Spleen (tissue), 7 donors: ENCODE measurements around the gene LEF1.

Experiments used
- CTCF ChIP-seq, 11 experiments: fragments of 200-600 bp in 7 of 11; fragments of 450-650 bp in 4 of 11; sonication (generic) in 4 of 11; IDR thresholded peaks in 8 of 11; conservative IDR thresholded peaks in 3 of 11; 1 replicate in 7 of 11; 2 replicates in 4 of 11; pipeline versions ENCODE4 v1.4.0 to v1.8.0; 2016 to 2021; ENCODE audit warnings: antibody characterized with exemption in 11 of 11, inconsistent platforms in 4 of 11, mild to moderate bottlenecking in 1 of 11
- POLR2AphosphoS5 ChIP-seq, 3 donors: sonication (generic); formaldehyde crosslinking; IDR thresholded peaks; one replicate each; pipeline ENCODE4 v1.5.1; 2017; ENCODE audit warnings: antibody characterized with exemption in 3 of 3
- donor health status: DM: no; HTN: no; CAD: no; lungs with moderate emphysema.
- donor health status: DM: no; HTN: no; CAD: no.
- donor health status: DM: no; HTN: no; CAD: no.

GRCh38 chr4:108129196-108129595, 39.5 kb downstream of the LEF1 start:
- no peak for TF ChIP-seq CTCF (IDR thresholded peaks at IDR 0.05 in 8 of 11, conservative IDR thresholded peaks at IDR 0.05 in 3 of 11)
- TF ChIP-seq POLR2AphosphoS5 (IDR thresholded peaks at IDR 0.05): no peak
